Astrocyte of the cerebellum (primary cell): Measurements from ENCODE around the gene HM13.
"Not testable (repeated sequence)": the region's sequence is repeated elsewhere in the genome, so short reads cannot be mapped to it uniquely, and the experiment has no call there.

ENCODE experiments used
- DNase-seq: peaks from one replicate; pipeline ENCODE4 v3.0.0-alpha.2; 2011; ENCODE audit warnings: low read depth
- H3K4me3 ChIP-seq: 2 replicates; pipeline ENCODE4 v1.5.1; 2011; ENCODE audit warnings: mild to moderate bottlenecking, low read depth, low read length, moderate library complexity
- in situ Hi-C: cut with HindIII; loops from 2 replicates; pipeline ENCODE4 v1.10.0; 2017; ENCODE audit warnings: low sequenced_read_pairs
- TF ChIP-seq, protein P1 (sequence below): IDR thresholded peaks from 2 replicates; pipeline ENCODE4 v1.5.1; 2012; ENCODE audit warnings: low read length, low read depth, moderate library complexity, mild to moderate bottlenecking; ENCODE audit errors: missing control alignments

Gene HM13

DNA sequence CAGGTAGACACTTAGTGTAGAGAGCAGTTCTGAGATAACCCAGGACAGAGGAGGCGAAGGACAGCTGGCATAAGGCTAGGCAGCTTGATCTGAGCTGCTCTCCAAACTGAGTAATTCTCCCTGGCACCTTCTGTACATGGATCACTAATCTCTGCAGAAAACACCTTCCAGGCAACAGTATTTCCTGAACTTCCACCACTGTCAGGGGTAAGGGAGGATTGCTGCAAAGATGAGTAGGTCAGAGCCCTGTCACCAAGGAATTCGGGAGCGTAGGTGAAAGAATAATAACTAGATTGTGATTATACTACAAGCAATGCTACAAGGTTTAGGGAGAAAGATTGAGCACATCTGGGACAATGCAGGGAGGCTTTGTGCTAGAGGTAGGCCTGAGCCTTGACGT lies 1.9 kb downstream of the HM13 start:
- TF ChIP-seq, protein P1, sequence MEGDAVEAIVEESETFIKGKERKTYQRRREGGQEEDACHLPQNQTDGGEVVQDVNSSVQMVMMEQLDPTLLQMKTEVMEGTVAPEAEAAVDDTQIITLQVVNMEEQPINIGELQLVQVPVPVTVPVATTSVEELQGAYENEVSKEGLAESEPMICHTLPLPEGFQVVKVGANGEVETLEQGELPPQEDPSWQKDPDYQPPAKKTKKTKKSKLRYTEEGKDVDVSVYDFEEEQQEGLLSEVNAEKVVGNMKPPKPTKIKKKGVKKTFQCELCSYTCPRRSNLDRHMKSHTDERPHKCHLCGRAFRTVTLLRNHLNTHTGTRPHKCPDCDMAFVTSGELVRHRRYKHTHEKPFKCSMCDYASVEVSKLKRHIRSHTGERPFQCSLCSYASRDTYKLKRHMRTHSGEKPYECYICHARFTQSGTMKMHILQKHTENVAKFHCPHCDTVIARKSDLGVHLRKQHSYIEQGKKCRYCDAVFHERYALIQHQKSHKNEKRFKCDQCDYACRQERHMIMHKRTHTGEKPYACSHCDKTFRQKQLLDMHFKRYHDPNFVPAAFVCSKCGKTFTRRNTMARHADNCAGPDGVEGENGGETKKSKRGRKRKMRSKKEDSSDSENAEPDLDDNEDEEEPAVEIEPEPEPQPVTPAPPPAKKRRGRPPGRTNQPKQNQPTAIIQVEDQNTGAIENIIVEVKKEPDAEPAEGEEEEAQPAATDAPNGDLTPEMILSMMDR, result no peak
- in situ Hi-C loops, result no loop called here
- no peak for DNase-seq
- H3K4me3 ChIP-seq, result peak overlapping the region; percentile 96

DNA sequence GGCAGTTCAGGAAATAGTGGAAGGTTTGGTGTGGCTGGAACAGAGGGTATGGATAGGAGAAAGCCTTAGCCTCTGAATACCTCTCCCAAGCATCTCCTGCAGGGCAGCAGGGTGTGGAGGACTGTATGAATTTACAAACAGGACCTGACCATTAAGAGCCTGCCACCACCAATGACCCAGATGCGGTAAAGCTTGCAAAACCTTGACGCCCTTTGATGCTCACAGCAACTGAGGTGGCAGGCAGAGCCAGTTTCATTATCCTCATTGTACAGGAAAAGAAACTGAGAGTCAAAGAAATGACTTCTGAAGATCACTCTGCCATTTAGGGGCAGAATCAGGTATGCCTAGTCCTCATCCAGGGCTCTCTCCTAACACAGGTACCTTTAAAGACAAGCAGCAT lies 2.4 kb downstream of the HM13 start:
- H3K4me3 ChIP-seq, result no peak overlapping the region
- in situ Hi-C loops, result no loop called here
- no peak for DNase-seq
- TF ChIP-seq, protein P1, result no peak

DNA sequence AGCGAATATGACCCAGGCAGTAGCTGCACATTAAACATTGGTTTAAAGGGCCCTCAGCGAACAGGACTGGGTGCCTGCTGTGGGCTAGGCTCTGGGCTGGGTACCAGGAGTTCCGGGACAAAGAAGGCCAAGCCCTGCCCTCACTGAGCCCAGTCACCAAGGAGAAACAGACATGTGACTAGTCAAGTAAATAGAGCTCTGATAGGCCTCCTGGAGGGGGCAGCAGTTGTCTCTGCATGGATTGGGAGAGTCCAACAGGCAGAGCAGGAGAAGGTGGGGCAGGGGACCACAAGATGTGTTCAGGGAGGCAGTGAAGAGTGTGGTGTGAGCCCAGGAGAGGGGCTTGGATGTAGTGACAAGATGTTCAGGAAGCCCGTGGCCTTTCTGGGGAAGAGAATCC lies 3.1 kb downstream of the HM13 start:
- in situ Hi-C loops, result no loop called here
- TF ChIP-seq, protein P1, result peak; percentile 35
- no peak overlapping the region for H3K4me3 ChIP-seq
- DNase-seq, result peak; percentile 13

DNA sequence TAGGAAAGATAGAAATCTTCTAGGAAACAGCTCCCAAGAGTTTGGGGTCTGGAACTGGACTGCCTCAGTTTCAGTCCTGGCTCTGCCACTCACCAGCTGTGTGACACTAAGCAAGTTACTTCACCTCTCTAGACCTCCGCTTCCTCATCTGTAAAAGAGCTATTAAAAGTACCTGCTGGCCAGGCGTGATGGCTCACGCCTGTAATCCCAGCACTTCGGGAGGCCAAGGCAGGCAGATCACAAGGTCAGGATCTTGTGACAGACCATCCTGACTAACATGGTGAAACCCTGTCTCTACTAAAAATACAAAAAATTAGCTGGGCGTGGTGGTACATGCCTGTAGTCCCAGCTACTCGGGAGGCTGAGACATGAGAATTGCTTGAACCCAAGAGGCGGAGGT lies 7.0 kb downstream of the HM13 start:
- H3K4me3 ChIP-seq, in situ Hi-C loops, DNase-seq: not testable (repeated sequence)

DNA sequence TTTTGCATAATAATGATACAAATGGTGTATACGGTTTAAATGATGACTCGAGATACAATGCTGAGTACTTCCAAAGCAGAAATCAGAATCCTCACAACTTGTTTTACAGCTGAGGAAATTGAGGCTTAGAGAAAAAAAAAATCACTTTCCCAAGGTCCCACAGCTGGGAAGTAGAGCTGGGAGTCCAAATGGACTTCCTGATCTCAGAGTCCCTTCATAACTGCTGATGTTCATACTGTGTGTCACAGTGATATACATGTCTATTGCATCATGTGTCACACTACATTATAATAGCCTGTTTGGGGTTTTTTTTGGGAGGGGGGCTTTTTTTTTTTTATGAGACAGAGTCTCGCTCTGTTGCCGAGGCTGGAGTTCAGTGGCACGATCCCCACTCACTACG lies 8.5 kb downstream of the HM13 start:
- TF ChIP-seq, protein P1, result no peak
- no peak overlapping the region for H3K4me3 ChIP-seq
- no peak for DNase-seq
- in situ Hi-C loops, result no loop called here

DNA sequence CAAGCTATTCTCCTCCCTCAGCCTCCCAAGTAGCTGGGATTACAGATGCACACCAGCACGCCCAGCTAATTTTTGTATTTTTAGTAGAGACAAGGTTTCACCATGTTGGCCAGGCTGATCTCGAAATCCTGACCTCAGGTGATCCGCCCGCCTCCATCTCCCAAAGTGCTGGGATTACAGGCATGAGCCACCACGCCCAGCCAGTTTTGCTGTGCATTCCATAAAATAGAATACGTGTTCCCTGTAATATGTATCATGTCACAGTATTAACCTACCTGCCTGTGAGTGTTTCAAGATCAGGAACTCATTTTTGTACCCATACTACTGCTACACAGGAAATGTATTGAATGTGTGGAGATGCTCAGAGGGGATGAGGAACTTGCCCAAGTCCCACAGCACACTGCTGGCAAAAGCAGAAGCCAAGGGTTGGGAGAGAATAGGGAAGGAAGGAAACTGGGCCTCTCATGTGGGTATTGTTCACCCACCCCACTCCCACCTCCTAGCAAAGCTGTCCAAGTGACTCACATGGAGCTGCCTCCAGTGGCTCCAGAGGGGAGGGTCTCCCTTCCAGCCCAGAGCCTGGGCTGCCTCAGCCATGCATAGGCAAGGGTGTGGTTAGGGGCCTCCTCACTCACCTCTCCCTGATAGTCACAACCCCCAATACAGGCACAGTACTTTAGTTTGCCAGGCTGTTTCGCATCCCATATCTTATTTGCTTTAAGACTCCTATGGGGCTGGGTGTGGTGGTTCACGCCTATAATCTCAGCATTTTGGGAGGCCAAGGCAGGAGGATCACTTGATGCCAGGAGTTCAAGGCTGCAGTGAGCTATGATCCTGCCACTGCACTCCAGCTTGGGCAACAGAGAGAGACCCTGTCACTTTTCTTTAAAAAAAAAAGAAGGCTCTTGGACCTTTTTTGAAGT lies 9.4 kb downstream of the HM13 start:
- DNase-seq, result no peak
- TF ChIP-seq, protein P1, result no peak
- no peak overlapping the region for H3K4me3 ChIP-seq
- in situ Hi-C loops, result no loop called here

DNA sequence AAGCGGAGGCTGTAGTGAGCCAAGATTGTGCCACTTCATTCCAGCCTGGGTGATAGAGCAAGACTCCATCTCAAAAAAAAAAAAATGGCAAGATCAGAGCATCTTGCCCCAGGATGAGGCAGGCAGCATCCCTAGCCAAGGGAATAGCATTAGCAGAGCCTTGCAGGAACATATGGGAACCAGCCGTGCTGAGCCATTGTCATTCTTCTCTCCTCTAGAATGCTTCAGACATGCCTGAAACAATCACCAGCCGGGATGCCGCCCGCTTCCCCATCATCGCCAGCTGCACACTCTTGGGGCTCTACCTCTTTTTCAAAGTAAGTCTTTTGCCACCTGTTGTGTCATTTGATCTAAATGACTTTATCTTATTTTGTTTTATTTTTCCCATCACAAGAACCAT lies 13.0 kb downstream of the HM13 start:
- no peak overlapping the region for H3K4me3 ChIP-seq
- in situ Hi-C loops, result no loop called here
- no peak for DNase-seq
- TF ChIP-seq, protein P1, result no peak
